Right atrium auricular region (tissue), 2 donors: ENCODE results near the gene CADM1. TPM values are rescaled to one million over a fixed set of nuclear protein-coding genes. Genes with fewer than 3 reads are reported as not detected.

Source experiments
- DNase-seq: peaks from one replicate; pipeline ENCODE4 v3.0.0-alpha.2; 2019; ENCODE audit warnings: low spot score
- H3K27ac ChIP-seq, 2 donors: fragments of 200-600 bp; sonication (generic); 1 replicate in 1 of 2; 2 replicates in 1 of 2; pipeline ENCODE4 v1.5.1; 2016 to 2019
- H3K27me3 ChIP-seq, 2 donors: fragments of 200-600 bp; sonication (generic); one replicate each; pipeline versions ENCODE4 v1.5.1 to v1.6.0; 2017 to 2019
- H3K36me3 ChIP-seq: fragments of 200-600 bp; sonication (generic); one replicate; pipeline ENCODE4 v1.5.1; 2016
- H3K4me1 ChIP-seq, 2 donors: fragments of 200-600 bp; sonication (generic); one replicate each; pipeline versions ENCODE4 v1.5.1 to v1.6.0; 2017 to 2019
- H3K4me3 ChIP-seq, 2 donors: fragments of 200-600 bp; sonication (generic); 1 replicate in 1 of 2; 2 replicates in 1 of 2; pipeline ENCODE4 v1.5.1; 2017 to 2019; ENCODE audit warnings: mild to moderate bottlenecking in 1 of 2, moderate library complexity in 1 of 2
- H3K9me3 ChIP-seq, 2 donors: fragments of 200-600 bp; sonication (generic); one replicate each; pipeline ENCODE4 v1.5.1; 2019
- CTCF ChIP-seq, 2 donors: fragments of 200-600 bp; sonication (generic); IDR thresholded peaks; one replicate each; pipeline ENCODE4 v1.5.1; 2019; ENCODE audit warnings: antibody characterized with exemption in 2 of 2
- total RNA-seq, 2 donors: library from RNA; depleted of rRNA; stranded (reverse); fragments of >200 nt; gene quantifications; one replicate each; pipeline ENCODE4 v1.1.0, GENCODE V29; 2016

Gene CADM1
- total RNA-seq, 2 donors from 2014 or later, result 19.8 to 33.9 TPM

DNA sequence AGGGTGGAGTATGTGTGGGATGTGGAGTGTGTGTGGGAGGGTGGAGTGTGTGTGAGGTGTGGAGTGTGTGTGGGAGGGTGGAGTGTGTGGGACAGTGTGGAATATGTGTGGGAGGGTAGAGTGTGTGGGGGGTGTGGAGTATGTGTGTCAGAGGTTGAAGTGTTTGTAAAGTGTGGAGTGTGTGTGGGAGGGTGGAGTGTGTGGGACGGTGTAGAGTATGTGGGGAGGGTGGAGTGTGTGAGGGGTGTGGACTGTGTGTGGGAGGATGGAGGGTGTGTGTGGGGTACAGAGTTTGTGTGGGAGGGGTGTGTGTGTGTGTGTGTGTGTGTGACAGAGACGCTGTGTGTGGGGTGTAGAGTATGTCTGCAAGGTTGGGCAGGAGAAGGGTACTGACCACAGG lies 355.5 kb downstream of the CADM1 start:
- no peak for TF ChIP-seq CTCF (IDR thresholded peaks at IDR 0.05)
- Histone ChIP-seq H3K4me3 (no peak overlapping the region), H3K27me3 (no peaks in the 10 kb centered on the region), H3K9me3 (no peaks in the 10 kb centered on the region), H3K27ac (no peak overlapping the region), H3K36me3 (no peaks in the 10 kb centered on the region), H3K4me1 (no peaks in the 10 kb centered on the region)
- no peak for DNase-seq

GRCh38 chr11:115148101-115148500 lies 356.1 kb downstream of the CADM1 start:
- no peak for DNase-seq

DNA sequence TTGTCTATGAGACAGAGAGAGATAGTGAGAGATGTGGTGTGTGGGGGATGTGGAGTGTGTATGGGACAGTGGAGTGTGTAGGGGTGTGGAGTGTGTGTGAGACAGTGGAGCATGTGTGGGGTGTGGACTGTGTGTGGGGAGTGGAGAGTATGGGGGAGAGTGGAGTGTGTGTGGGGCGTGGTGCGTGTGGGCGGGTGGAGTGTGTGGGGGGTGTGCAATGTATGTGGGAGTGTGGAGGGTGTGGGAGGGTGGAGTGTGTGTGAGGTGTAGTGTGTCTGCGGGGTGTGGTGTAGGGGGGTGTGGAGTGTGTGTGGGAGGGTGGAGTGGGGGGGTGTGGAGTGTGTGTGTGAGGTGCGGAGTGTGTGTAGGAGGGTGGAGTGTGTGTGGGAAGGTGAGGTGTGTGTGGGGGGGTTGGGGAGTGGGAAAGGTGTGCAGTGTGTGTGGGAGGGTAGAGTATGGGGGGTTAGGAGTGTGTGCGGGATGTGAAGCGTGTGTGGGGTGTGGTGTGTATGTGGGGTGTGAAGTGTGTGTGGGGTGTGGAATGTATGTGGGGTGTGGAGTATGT lies 356.9 kb downstream of the CADM1 start:
- Histone ChIP-seq H3K27me3 (no peaks in the 10 kb centered on the region), H3K9me3 (no peaks in the 10 kb centered on the region), H3K36me3 (no peaks in the 10 kb centered on the region), H3K4me3 (no peak overlapping the region), H3K27ac (no peak overlapping the region), H3K4me1 (no peaks in the 10 kb centered on the region)
- DNase-seq, result no peak
- no peak for TF ChIP-seq CTCF (IDR thresholded peaks at IDR 0.05)

More at GRCh38 chr11:115148101-115148500, 356.1 kb downstream of the CADM1 start:
- Histone ChIP-seq H3K27me3 (no peaks in the 10 kb centered on the region), H3K4me3 (no peak overlapping the region), H3K9me3 (no peaks in the 10 kb centered on the region), H3K4me1 (no peaks in the 10 kb centered on the region), H3K27ac (no peak overlapping the region), H3K36me3 (no peaks in the 10 kb centered on the region)
- no peak for TF ChIP-seq CTCF (IDR thresholded peaks at IDR 0.05)

DNA sequence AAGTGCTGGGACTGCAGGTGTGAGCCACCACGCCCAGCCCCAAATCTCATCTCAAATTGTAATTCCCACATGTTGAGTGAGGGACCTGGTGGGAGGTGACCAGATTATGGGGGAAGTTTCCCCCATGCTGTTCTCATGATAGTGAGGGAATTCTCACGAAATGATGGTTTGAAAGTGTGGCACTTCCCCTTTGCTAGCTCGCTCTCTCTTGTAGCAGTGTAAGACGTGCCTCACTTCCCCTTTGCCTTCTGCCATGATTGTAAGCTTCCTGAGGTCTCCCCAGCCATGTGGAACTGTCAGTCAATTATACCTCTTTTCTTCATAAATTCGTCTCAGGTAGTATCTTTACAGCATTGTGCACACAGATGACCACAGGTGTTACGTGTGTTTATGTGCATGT lies 357.8 kb downstream of the CADM1 start:
- no peaks in the 10 kb centered on the region for H3K9me3 ChIP-seq
- no peak for TF ChIP-seq CTCF (IDR thresholded peaks at IDR 0.05)

GRCh38 chr11:115145324-115145723 lies 358.9 kb downstream of the CADM1 start:
- H3K36me3 ChIP-seq, result no peaks in the 10 kb centered on the region
- H3K27ac ChIP-seq, result no peak overlapping the region
- H3K9me3 ChIP-seq, result no peaks in the 10 kb centered on the region
- H3K4me1 ChIP-seq, result no peaks in the 10 kb centered on the region
- no peak for TF ChIP-seq CTCF (IDR thresholded peaks at IDR 0.05)
- H3K27me3 ChIP-seq, result no peaks in the 10 kb centered on the region
- no peak for DNase-seq
- no peak overlapping the region for H3K4me3 ChIP-seq

More for the DNA sequence above, 357.8 kb downstream of the CADM1 start:
- no peaks in the 10 kb centered on the region for H3K4me1 ChIP-seq
- H3K27me3 ChIP-seq, result no peaks in the 10 kb centered on the region
- no peak overlapping the region for H3K4me3 ChIP-seq
- H3K36me3 ChIP-seq, result no peaks in the 10 kb centered on the region
- no peak for DNase-seq
- no peak overlapping the region for H3K27ac ChIP-seq

DNA sequence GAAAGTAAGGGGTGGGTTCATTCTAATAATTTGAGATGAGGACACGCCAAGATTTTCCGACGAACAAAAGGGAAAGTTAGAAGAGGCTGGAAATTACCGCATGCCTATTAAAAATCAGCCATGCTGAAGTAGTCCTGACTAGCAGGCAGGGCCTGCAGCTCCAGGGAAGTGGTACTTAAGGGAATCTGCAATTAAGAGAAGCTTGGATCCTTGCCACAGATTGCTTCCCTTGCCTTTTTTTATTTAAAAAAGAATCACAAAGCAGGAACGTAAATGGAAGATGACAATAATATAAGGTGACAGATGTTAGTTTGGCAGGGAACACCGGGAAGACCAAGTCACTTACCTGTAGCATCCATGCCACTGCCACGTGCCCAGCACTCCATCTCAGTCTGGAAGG lies 359.3 kb downstream of the CADM1 start:
- no peak for DNase-seq
- Histone ChIP-seq H3K4me1 (no peaks in the 10 kb centered on the region), H3K27ac (no peak overlapping the region), H3K36me3 (no peaks in the 10 kb centered on the region), H3K27me3 (no peaks in the 10 kb centered on the region), H3K4me3 (no peak overlapping the region), H3K9me3 (no peaks in the 10 kb centered on the region)
- TF ChIP-seq CTCF (IDR thresholded peaks at IDR 0.05), result no peak
